NB4 (cell line): ENCODE results near the gene CDH4.

Experiments used
- CTCF ChIP-seq: IDR thresholded peaks from one replicate; pipeline ENCODE4 v1.5.1; 2012; ENCODE audit warnings: low read depth, low read length
- MYC ChIP-seq: IDR thresholded peaks from 2 replicates; pipeline ENCODE4 v1.6.1; 2011; ENCODE audit warnings: low read depth, low read length
- POLR2A ChIP-seq: IDR thresholded peaks from 2 replicates; pipeline ENCODE4 v1.6.1; 2011; ENCODE audit warnings: mild to moderate bottlenecking; ENCODE audit not compliant: insufficient read length; ENCODE audit errors: extremely low read depth

DNA sequence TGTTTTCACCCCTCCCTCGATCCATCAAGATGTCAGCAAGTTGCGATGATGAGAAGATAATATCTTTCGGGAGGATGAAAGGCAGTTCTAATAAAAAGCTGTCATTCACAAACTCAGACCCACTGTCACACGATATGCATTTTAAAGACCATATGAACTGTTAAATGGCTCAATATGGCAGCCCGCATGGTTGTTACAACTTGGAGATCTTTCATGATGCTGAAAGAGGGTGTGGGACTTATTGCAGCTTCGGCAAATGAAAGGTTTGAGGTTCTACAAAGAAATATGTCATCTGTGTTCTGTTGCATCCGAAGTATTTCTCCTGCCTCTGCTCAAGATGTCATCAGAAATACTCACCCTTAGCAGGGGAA is 128.5 kb downstream of the CDH4 start:
- no peak for TF ChIP-seq CTCF
- TF ChIP-seq POLR2A = no peak
- no peak for TF ChIP-seq MYC
